Activated T-helper 1 cell treated with Interleukin-2 at 50 U/mL for 16 hours (primary cell): Measurements from ENCODE around the gene PGR.
"Not testable (repeated sequence)": the region's sequence is repeated elsewhere in the genome, so short reads cannot be mapped to it uniquely, and the experiment has no call there.

Experiments
- DNase-seq: peaks from one replicate; pipeline ENCODE4 v3.0.0-alpha.2; 2020; ENCODE audit warnings: low read depth

The PGR gene

DNA sequence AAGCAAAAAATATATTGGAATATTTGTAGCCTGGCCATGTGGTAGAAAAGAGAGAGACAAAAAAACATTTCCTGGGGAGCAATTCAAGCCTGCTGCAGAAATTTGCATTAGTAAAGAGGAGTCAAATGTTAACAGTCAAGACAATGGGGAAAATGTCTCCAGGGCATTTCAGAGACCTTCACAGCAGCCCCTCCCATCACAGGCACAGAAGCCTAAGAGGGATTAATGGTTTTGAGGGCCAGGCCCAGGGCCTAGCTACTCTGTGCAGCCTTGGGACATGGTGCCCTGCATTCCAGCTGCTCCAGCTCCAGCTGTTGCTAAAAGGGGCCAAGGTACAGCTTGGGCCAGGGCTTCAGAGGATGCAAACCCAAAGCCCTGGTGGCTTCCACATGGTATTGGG is 46.8 kb downstream of the PGR start:
- DNase-seq, result no peak

DNA sequence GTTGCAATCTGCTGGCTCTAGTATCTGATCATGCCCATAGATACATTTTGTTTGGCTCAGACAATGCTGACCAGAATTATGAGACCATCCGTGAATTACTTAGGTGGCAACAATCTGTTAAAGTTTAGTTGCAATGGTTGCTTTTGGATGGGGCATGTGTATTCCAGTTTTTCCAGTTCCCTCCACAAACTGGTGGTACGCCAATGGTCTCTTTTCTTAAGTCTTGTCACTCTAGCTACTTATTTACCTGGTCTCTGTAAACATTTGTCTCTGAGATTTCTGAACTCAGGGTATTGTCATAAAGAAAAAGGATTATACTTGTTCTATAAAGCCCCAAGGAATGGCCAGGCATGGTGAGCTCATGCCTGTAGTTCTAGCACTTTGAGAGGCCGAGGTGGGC is 65.9 kb downstream of the PGR start:
- DNase-seq, result no peak

- no peak for DNase-seq
Observed at GRCh38 chr11:101061606-101062005, 68.0 kb downstream of the PGR start.

DNA sequence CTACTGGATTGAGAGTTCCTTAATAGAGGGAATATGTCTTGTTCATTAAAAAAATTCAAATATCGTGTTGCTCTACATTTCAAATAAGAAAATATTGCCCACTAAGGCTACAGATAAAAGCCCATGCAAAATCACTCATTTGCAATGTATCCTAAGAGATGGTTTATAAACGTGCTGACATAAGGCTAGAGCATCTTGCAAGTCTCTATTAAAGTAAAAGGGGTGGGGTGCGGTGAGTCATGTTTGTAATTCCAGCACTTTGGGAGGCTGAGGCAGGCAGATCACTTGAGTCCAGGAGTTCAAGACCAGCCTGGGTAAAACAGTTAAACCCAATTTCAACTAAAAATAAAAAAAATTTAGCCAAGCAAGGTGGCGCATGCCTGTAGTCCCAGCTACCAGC is 70.3 kb downstream of the PGR start:
- DNase-seq, result no peak

DNA sequence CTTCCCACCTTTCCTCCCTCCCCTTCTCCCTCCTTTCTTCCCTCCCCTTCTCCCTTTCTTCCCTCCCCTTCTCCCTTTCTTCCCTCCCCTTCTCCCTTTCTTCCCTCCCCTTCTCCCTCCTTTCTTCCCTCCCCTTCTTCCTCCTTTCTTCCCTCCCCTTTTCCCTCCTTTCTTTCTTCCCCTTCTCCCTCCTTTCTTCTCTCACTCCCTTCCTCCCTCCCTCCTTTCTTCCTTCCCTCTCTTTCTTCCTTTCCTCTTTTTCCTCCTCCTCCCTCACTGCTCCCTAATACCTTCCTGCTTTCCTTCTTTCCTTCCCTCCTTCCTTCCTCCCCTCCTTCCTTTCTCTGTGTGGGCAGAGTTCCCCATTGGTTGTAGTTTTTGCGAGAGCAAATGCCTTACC is 76.1 kb downstream of the PGR start:
- DNase-seq, result no peak

GRCh38 chr11:101051677-101052076 is 77.9 kb downstream of the PGR start:
- no peak for DNase-seq

- DNase-seq, result no peak
Observed at GRCh38 chr11:101049813-101050212, 79.8 kb downstream of the PGR start.

- DNase-seq, result no peak
Observed at GRCh38 chr11:101049123-101049522, 80.5 kb downstream of the PGR start.

DNA sequence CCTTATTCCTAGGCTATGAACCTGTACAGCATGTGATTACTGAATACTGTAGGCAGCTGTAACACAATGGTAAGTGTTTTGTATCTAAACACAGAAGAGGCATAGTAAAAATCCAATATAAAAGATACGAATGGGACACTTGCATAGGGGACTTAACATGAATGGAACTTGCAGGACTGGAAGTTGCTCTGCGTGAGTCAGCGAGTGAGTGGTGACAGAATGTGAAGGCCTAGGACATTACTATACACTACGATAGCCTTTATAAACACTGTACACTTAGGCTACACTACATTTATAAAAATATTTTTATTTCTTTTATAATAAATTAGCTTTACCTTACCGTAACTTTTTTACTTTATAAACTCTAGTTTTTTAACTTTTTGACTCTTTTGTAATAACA is 81.1 kb downstream of the PGR start:
- no peak for DNase-seq

DNA sequence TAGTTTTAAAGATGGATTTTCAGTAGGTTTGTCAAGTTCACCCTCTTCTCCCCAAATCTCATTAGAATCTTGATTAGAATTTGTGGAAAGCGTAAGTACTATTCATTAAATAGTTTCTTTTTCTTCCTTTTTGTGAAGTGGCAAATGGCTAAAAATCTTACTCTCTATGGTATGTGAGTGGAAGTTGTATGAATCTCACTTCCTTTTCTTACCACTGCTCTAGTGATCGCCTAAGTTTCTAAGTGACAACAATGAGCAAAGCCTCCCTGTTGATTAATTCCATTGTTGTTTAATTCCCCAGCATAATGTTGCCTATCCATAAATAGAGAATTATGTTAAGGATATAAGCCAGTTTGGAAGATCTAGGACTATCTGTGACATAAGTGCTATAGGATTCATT is 82.7 kb downstream of the PGR start:
- DNase-seq, result no peak

DNA sequence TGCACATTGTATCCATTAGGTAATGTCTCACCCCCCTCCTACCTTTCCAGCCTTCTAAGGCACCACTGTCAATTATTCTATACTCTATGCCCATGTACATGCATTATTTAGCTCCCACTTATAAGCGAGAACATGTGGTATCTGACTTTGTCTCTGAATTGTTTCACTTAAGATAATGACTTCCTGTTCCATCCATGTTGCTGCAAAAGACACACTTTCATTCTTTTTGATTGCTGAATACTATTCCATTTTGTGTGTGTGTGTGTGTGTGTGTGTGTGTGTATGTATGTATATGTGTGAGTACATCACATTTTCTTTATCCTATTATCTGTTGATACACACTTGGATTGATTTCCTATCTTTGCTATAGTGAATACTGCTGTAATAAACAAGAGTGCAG is 84.2 kb downstream of the PGR start:
- no peak for DNase-seq

DNA sequence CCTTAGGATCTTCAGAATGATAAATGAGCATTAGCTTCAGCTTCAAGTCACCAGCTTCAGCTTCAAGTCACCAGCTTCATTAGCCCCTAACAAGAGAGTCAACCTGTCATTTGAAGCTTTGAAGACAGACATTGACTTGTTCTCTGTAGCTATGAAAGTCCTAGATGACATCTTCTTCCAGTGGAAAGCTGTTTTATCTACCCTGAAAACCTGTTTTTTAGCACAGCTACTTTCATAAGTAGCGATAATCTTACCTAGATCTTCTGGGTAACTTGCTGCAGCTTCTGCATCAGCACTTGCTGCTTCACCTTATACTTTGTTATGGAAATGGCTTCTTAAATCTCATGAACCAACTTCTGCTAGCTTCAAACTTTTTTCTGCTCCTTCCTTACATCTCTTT is 85.7 kb downstream of the PGR start:
- no peak for DNase-seq

GRCh38 chr11:101035872-101036271 is 93.7 kb downstream of the PGR start:
- DNase-seq, result no peak

- DNase-seq, result no peak
Observed at GRCh38 chr11:101034076-101034475, 95.5 kb downstream of the PGR start.

GRCh38 chr11:101032991-101033390 is 96.6 kb downstream of the PGR start:
- DNase-seq, result no peak

GRCh38 chr11:101031713-101032112 is 97.9 kb downstream of the PGR start:
- no peak for DNase-seq

DNA sequence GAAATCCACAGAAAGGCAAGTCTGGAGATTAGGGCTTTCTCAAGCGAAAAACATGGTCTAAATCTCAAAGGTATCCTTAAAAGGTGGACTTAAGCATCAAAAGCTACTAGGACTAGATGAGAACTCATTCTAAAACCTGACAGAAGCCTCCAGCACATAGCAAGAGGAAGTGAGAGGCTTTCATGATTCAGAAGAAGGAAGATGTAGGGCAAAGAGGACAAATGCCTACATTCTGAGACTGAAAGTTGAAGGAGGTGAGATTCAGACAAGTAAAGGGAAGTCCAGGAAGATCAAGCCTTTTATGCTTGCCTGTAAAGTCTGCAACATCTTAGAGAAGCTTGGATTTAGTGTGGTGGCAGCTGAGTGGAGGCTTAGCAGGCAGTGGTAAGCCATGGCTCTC is 98.9 kb downstream of the PGR start:
- DNase-seq, result no peak

GRCh38 chr11:101030015-101030414 is 99.6 kb downstream of the PGR start:
- no peak for DNase-seq

DNA sequence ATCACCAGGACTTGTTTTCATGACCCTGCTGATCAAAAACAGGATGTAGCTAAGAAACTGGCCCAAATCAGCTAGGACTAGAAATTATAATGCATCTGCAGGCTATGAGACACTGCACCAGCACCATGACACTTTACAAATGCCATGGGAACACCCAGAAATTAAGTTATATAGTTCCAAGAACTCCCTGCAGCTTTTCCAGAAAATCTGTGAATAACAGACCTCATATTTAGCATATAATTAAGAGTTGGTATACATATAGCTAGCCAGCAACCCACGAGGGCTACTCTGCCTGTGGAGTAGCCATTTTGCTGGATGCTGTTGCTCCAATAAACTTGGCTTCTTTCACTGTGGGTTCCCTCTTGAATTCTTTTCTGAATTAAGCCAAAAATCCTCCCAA is 101.0 kb downstream of the PGR start:
- DNase-seq, result no peak

GRCh38 chr11:101022256-101022655 is 107.4 kb downstream of the PGR start:
- no peak for DNase-seq

- no peak for DNase-seq
Observed at GRCh38 chr11:101019870-101020269, 109.7 kb downstream of the PGR start.

DNA sequence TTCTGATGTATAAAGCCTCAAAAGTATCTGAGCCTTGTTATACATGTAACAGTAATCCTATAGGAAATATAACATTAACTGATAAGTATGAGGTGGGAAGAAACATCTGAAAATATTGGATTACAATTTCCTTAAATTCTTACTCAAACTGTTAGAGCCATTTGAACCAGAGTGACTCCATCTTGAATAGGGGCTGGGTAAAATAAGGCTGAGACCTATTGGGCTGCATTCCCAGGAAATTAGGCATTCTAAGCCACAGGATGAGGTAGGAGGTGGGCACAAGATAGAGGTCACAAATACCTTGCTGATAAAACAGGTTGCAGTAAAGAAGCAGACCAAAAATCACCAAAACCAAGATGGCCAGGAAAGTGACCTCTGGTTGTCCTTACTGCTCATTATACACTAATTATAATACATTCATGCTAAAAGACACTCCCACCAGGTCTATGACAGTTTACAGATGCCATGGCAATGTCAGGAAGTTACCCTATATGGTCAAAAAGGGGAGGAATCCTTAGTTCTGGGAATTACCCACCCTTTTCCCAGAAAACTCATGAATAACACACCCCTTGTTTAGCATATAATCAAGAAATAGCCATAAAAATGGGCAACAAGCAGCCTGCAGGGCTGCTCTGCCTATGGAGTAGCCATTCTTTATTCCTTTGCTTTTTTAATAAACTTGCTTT is 114.9 kb downstream of the PGR start:
- no peak for DNase-seq

- not testable (repeated sequence) for DNase-seq
Observed at GRCh38 chr11:101013702-101014101, 115.9 kb downstream of the PGR start.

DNA sequence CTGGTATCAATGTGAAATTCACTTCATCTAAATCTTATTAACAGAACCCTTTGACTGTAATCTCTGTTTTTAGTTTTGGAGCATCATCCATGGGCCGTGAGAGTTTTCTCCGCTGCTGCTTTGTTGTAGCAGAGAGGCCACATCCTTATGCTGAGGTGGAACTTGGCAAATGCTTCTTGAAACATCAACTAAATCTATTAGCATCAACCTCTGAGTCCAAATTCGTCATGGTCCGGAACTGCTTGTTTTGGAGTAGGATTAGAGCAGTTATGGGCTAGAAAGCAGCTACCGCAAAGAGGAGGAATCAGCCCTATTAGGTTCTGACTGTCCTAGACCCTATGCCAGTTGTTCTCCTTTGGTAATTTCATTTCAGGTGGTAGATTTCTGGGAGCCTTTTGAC is 117.7 kb downstream of the PGR start:
- DNase-seq, result no peak

GRCh38 chr11:101010899-101011298 is 118.7 kb downstream of the PGR start:
- DNase-seq, result no peak
